HG02943 (cell line): Measurements from ENCODE around the gene PLXNA2.

Source experiments
- ATAC-seq: cut with Tn5 transposase; IDR thresholded peaks from one replicate; pipeline ENCODE4 v1.9.1; 2021; ENCODE audit warnings: mild to moderate bottlenecking, low read depth, moderate library complexity; ENCODE audit not compliant: unreplicated experiment

The PLXNA2 gene

GRCh38 chr1:208183977-208184911 lies 59.9 kb downstream of the PLXNA2 start:
- no peak for ATAC-seq

DNA sequence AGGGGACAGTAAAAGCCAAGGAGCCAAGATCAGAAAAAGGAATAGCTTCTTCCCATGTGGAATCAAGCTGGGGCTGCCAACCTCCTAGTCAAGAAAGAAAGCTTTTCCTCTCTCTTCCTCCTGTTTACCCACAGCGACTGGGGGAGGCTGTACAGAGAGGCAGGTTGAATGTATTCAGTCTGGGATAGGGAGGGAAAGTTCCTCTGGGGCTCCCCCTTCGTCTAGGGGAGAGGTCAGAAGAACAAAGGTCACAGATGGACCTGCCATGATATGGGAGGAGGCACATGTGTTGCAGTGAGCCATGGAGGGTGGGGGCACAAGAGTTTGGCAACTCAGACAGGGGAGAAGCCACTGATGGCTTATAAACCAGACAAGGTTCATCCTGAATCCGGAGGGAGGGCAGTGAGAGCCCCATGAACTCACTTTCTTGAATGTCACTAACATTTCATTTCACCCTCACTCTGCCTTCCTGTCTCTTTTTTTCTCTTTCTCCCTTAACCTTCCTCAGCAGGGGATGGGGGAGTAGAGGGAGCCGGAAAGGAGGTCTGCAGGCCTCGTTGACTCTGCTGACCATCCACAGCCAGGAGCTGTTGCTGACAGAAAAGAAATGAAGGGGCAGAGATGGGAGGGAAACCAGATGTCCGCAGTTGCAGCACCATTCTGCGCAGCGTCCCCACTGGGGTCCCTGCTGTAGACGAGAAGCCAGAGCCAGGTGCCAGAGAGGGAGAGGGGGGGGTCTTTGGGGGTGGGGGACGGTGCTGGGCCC lies 61.1 kb downstream of the PLXNA2 start:
- ATAC-seq, result no peak

DNA sequence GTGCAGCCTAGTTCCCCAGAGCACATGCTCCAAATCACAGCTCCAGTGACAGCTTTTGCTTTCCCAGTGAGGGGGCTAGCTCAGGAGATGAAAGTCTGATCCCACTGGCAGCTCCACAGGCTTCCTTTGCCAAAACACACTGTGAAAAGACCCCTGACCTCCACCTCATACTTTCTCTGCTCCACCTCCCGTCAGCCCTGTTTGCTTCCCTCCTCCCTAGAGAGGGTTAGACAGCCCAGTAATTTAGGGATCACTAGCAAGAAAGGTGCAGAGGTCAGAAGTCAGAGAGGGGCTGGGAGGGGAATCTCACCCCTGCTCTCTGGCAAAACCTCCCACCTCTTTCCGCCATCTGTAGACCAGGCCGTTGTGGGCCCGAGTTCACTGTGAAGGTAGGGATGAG lies 62.8 kb downstream of the PLXNA2 start:
- no peak for ATAC-seq

- no peak for ATAC-seq
Measured at GRCh38 chr1:208180421-208180820, 63.8 kb downstream of the PLXNA2 start.

GRCh38 chr1:208179961-208180409 lies 64.2 kb downstream of the PLXNA2 start:
- ATAC-seq, result no peak

- no peak for ATAC-seq
Measured at GRCh38 chr1:208179263-208179816, 64.8 kb downstream of the PLXNA2 start.

DNA sequence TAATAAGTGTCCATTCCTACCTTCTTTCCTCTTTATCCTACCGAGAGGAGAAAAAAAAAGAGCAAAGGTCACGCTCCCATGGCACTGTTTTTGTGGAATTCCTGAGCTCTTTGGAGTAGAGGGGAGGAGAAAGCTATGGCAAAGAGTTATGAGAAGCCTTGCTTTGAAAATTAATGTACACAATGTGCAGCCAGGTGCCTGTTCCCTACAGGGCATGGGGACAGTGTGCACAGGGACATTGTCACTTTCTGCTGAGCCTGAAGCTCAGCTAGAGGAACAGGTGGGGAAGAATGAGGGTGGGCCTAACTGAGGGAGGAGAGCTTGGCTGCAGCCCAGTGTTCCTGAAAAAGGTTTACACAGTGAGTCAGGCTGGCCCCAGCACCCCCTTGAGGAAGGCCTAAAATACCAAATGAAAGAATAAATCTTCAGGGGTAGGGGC lies 66.1 kb downstream of the PLXNA2 start:
- no peak for ATAC-seq

DNA sequence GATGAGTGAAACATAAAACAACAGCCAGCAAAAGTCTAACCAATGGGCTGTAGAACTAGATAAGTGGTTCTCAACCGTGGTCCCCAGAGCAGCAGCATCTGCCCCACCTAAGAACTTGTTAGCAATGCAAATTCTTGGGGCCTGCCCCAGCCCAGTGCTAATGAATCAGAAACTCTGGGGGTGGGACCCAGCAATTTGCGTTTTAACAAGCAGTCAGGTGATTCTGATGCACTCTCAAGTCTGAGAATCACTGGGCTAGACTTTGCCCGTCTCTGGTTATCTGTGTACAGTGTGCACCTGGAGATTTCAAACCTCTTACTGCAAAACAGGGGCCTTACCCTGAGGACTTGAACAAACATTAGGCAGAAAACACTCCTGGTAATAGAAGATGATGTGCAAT lies 66.5 kb downstream of the PLXNA2 start:
- no peak for ATAC-seq

DNA sequence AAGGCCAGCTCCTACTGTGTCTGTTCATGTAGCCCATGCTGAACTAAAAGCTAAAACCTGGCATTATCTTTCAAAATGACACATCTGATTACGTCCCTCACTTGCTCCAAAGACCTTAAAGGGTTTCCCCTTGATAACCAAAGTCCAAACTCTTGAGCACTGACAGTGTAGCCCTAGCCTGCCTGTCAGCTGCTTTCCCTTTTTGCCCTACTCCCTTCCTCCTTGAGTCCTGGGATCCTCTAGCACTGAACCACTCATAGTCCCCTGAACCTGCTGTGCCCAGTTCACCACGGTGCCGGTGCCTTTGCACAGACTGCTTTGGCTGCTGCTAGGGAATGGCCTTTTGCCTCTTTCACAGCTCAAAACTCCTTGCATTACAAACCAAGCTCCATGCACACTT lies 67.5 kb downstream of the PLXNA2 start:
- no peak for ATAC-seq

DNA sequence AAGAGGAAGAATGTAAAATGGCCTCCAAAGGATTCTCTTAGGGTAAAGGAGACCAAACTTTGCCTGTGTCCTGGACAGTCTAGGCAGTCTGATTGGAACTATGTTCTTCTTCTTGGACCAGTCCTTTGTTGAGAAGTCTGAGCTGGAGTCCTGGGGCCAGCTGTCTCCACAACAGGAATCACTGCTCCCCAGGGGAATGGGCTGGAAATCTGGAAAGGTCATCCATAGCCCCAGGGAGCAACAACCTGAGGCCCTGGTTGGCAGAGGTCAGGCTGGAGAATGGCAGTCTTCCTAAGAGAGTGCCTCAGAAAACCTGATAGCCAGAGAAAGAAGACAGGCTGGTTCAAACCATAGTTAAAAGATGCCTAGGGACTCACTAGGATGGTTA lies 68.7 kb downstream of the PLXNA2 start:
- ATAC-seq, result no peak

DNA sequence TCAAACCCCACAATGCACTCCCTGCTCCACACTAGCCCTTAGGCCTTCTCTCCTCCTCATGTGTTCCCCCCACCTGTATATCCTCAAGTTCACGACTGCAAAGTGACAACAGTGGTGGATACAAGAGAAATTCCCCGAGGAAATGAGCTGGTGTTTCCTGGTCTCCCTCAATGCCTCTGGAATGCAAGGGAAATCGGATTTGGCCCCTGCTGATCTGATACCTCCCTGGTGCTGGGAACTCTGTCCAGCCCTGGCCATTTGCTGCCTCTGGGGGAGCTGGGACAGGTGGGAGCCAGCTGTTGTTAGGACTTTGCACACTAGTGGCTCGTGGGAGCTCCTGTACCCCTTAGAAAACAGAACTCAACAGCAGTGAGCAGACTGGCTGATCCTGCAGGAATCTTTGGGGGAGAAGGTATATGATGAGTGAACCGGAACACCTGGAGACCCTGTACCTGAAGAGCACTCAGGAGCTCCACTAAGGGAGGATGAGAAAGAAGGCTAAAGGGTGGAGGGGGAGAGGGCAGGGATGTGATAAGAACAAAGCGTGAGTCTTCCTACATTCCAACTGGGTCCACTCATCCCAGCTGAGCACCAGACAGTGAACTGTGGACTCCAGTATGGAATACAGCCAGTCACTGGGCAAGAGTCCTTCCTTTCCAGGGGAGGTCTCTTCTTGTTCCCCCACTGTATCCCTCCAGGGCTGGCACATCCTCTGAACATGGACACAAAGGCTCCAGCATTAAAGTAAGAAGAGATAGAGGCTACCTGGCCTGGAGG lies 69.3 kb downstream of the PLXNA2 start:
- ATAC-seq, result no peak

DNA sequence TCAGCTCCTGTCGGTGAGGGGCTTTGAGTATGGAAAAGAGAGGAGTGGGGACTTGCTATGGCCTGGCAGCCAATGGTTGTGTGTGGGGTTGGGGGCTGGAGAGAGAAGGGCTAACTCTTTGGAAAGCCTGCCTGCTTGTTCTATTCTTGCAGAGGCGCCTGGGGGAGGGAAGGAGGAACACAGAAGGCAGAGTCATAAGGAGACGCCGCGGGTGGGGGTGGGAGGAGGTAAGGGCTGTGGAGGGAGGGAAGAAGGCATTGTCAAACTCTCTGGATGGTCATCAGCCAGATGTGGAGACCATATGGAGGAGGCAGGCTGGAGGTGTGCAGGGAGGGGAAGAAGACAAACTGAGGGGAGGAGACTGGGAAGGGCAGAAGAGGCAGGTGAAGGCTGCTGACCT lies 70.0 kb downstream of the PLXNA2 start:
- ATAC-seq, result no peak

- ATAC-seq, result no peak
Measured at GRCh38 chr1:208173749-208174148, 70.4 kb downstream of the PLXNA2 start.

DNA sequence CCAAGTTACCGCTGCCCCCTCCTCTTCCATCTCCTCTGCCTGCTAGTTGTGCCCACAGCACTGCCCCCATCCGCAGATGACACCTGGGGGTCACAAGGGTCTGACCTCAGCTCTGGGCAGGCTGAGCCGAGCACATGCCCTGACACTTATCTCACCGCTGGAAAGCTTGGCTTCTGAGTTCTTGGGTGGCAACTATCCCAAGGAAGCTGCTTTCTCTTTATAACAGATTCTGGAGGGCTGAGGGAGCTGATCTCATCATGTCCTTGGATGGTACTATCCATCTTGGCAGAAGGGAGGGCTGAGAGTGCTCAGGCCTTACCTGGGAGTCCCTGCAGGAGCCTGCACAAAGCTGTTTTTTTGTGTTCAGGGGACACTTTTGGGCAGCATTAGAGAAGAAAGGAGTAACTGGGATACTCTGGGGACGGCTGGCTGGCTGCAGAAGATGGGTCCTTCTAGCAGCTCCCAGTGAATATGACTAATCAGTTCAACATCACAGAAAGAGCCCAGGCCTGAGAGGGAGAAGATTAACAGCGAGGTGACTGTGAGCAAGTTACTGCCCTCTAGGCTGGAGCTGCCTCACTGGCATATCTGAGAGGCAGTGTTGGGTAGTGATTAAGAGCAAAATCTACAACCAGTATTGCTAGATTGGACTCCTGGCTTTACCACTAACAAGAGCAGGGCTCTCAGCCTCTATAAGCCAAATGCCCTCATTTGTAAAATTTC lies 71.6 kb downstream of the PLXNA2 start:
- ATAC-seq, result no peak

GRCh38 chr1:208171616-208172422 lies 72.4 kb downstream of the PLXNA2 start:
- no peak for ATAC-seq

- no peak for ATAC-seq
Measured at GRCh38 chr1:208170252-208170651, 73.9 kb downstream of the PLXNA2 start.

GRCh38 chr1:208169081-208169879 lies 74.9 kb downstream of the PLXNA2 start:
- no peak for ATAC-seq

DNA sequence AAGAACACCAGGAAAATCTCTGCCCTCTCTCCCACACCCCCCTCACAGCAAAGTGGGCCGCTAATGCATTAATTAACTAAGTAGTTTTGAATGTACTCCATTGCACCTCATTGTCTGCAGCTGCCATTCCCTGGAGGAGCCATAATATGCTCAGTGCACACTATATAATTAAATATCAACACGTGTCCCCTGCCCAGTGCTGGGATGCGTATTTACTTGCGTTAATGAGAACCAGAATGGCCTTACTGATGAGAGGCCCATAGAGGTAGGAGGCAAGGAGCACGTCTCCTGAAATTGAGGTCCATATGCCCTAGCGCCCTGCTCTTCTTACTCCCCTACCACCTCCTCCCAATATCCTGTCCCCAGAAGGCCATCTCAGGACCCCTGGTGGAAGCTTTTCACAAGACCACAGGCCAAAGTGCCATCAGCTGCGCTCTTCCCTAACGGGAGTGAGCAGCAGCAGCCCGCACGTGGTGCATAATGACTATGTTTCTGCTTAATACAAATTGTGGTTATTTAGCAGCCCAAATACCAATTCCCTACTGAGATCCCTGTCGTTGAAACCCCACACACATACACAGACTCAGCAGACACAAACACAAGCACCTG lies 76.8 kb downstream of the PLXNA2 start:
- no peak for ATAC-seq
